Hepatocyte (in vitro differentiated cells): ENCODE data around the gene ZC3H12C. TPM values are rescaled to one million over a fixed set of nuclear protein-coding genes. Genes with fewer than 3 reads are reported as not detected.
"Not testable (repeated sequence)": the region's sequence is repeated elsewhere in the genome, so short reads cannot be mapped to it uniquely, and the experiment has no call there.

ENCODE experiments used
- DNase-seq: peaks from one replicate; pipeline ENCODE4 v3.0.0-alpha.2; 2016; ENCODE audit warnings: low spot score
- H2AFZ ChIP-seq: fragments of 200-600 bp; sonication (generic); 2 replicates; pipeline ENCODE4 v1.6.0; 2016; ENCODE audit warnings: antibody characterized with exemption, mild to moderate bottlenecking
- H3K27ac ChIP-seq: fragments of 200-600 bp; sonication (generic); 2 replicates; pipeline ENCODE4 v1.5.1; 2016; ENCODE audit warnings: mild to moderate bottlenecking
- H3K27me3 ChIP-seq: fragments of 200-600 bp; sonication (generic); 2 replicates; pipeline ENCODE4 v1.6.1; 2016
- H3K36me3 ChIP-seq: fragments of 200-600 bp; sonication (generic); replicated peaks from 2 replicates; pipeline ENCODE4 v1.5.1; 2016; ENCODE audit warnings: low read depth; ENCODE audit not compliant: insufficient read depth
- H3K4me1 ChIP-seq: fragments of 200-600 bp; sonication (generic); 2 replicates; pipeline ENCODE4 v1.5.1; 2016; ENCODE audit warnings: mild to moderate bottlenecking, moderate library complexity; ENCODE audit not compliant: insufficient read depth
- H3K4me2 ChIP-seq: fragments of 200-600 bp; sonication (generic); 2 replicates; pipeline ENCODE4 v1.6.0; 2016
- H3K4me3 ChIP-seq: fragments of 200-600 bp; sonication (generic); 2 replicates; pipeline ENCODE4 v1.5.1; 2016; ENCODE audit warnings: mild to moderate bottlenecking
- H3K79me2 ChIP-seq: fragments of 200-600 bp; sonication (generic); 2 replicates; pipeline ENCODE4 v1.6.0; 2017; ENCODE audit warnings: mild to moderate bottlenecking
- H3K9me2 ChIP-seq: fragments of 200-600 bp; sonication (generic); replicated peaks from 2 replicates; pipeline ENCODE4 v1.6.0; 2017; ENCODE audit warnings: mild to moderate bottlenecking; ENCODE audit not compliant: insufficient read depth
- H3K9me3 ChIP-seq: fragments of 200-600 bp; sonication (generic); 2 replicates; pipeline ENCODE4 v1.5.1; 2016; ENCODE audit warnings: low read depth, mild to moderate bottlenecking
- H4K20me1 ChIP-seq: fragments of 200-600 bp; sonication (generic); 2 replicates; pipeline ENCODE4 v1.6.0; 2016; ENCODE audit warnings: mild to moderate bottlenecking; ENCODE audit not compliant: insufficient read depth, poor library complexity, severe bottlenecking
- CTCF ChIP-seq: fragments of 200-600 bp; sonication (generic); IDR thresholded peaks from 2 replicates; pipeline ENCODE4 v1.5.1; 2016; ENCODE audit warnings: antibody characterized with exemption, mild to moderate bottlenecking; ENCODE audit not compliant: poor library complexity
- EZH2 ChIP-seq: fragments of 200-600 bp; sonication (generic); IDR thresholded peaks from 2 replicates; pipeline ENCODE4 v1.6.1; 2016; ENCODE audit warnings: antibody characterized with exemption, mild to moderate bottlenecking, borderline replicate concordance
- EZH2phosphoT487 ChIP-seq: fragments of 200-600 bp; sonication (generic); IDR thresholded peaks from one replicate; pipeline ENCODE4 v1.6.1; 2018; ENCODE audit warnings: antibody characterized with exemption, mild to moderate bottlenecking, low read depth, moderate library complexity; ENCODE audit not compliant: unreplicated experiment, severe bottlenecking
- WGBS: methylation state at CpG from one replicate; pipeline ENCODE4 v1.1.6; 2016; ENCODE audit warnings: low lambda C conversion rate; ENCODE audit errors: missing lambda C conversion rate; 5-methylcytosine and 5-hydroxymethylcytosine counted together
- polyA plus RNA-seq: library from polyadenylated mRNA; unstranded; fragments of >200 nt; fragmentation: Nextera tagmentation; extraction: Ambion mirVana; gene quantifications from 2 replicates; pipeline ENCODE4 v1.2.1, GENCODE V29; 2016
- total RNA-seq: library from RNA; depleted of rRNA; stranded (reverse); fragments of >200 nt; gene quantifications from 2 replicates; pipeline ENCODE4 v1.2.3, GENCODE V29; 2014

Gene ZC3H12C
- total and polyA plus RNA-seq, 2 experiments from 2014 or later = 1.7 to 12.3 TPM

DNA sequence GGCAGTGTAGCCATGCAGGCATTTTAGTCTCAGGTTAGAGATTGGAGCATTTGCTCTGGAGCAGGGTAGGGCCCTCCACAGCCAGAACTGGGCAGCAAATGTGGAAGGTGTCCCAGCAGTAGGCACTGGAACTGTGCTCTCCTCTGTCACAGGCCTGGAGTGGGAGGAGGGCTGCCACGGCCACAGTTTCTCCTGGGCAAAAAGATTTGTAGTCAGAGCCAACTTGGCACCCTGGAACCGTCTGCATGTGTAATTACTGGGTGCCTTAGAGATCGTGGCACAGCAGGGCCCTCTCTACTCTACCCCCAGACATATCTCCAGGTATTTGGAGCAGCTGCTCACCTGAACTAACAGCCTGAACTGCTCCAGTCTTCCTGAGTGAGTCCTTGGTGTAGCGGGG is 93.7 kb downstream of the ZC3H12C start:
- no peaks in the 10 kb centered on the region for H4K20me1 ChIP-seq
- no peaks in the 10 kb centered on the region for H3K9me2 ChIP-seq
- H2AFZ ChIP-seq = no peak overlapping the region
- no peaks in the 10 kb centered on the region for H3K27me3 ChIP-seq
- H3K36me3 ChIP-seq = no peaks in the 10 kb centered on the region
- no peak for DNase-seq
- no peak overlapping the region for H3K4me3 ChIP-seq
- H3K4me1 ChIP-seq = no peaks in the 10 kb centered on the region
- WGBS = 91% methylated on average over 4 of the region's 4 CpGs
- no peaks in the 10 kb centered on the region for H3K9me3 ChIP-seq
- TF ChIP-seq CTCF (no peak), EZH2phosphoT487 (no peak), EZH2 (no peak)
- no peak overlapping the region for H3K27ac ChIP-seq
- H3K79me2 ChIP-seq = no peaks in the 10 kb centered on the region
- H3K4me2 ChIP-seq = no peak overlapping the region

DNA sequence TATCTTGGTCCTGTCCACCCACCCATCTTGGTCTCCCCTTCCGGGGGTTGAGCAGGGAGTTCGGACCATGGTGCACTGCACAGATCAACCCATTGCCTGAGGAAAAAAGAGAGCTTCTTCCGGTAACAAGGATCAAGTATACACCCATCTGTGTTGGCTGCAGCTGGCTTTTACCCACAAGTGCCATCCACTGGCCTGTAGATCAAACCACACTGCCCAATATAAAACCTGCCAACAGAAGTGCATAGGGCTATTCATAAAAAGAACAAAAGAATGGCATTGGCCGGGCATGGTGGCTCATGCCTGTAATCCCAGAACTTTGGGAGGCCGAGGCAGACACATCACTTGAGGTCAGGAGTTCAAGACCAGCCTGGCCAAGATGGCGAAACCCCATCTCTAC is 94.5 kb downstream of the ZC3H12C start:
- TF ChIP-seq CTCF (no peak), EZH2 (no peak), EZH2phosphoT487 (no peak)
- H2AFZ ChIP-seq = no peak overlapping the region
- no peaks in the 10 kb centered on the region for H3K27me3 ChIP-seq
- no peaks in the 10 kb centered on the region for H3K36me3 ChIP-seq
- WGBS = over 99% methylated on average over 6 of the region's 6 CpGs
- no peaks in the 10 kb centered on the region for H3K79me2 ChIP-seq
- H3K4me1 ChIP-seq = no peaks in the 10 kb centered on the region
- no peak overlapping the region for H3K4me2 ChIP-seq
- H3K4me3 ChIP-seq = no peak overlapping the region
- H3K9me2 ChIP-seq = no peaks in the 10 kb centered on the region
- no peak for DNase-seq
- no peaks in the 10 kb centered on the region for H3K9me3 ChIP-seq
- no peak overlapping the region for H3K27ac ChIP-seq
- no peaks in the 10 kb centered on the region for H4K20me1 ChIP-seq

DNA sequence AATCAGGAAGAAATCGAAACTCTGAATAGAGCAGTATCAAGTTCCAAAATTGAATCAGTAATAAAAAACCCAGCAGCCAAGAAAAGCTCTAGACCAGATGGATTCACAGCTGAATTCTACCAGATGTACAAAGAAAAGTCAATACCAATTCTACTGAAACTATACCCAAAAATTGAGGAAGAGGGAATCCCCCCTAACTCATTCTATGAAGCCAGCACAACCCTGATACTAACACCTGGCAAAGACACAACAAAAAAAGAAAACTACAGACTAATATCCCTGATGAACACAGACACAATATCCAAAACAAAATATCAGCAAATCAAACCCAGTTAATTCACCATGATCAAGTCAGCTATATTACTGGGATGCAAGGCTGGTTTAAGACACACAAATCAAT is 97.7 kb downstream of the ZC3H12C start:
- H3K27me3 ChIP-seq = no peaks in the 10 kb centered on the region
- DNase-seq = no peak
- H2AFZ ChIP-seq = no peak overlapping the region
- no peak for TF ChIP-seq CTCF
- TF ChIP-seq EZH2phosphoT487 = no peak
- TF ChIP-seq EZH2 = no peak
- WGBS = 92% methylated on average over 1 of the region's 1 CpG
- no peak overlapping the region for H3K4me3 ChIP-seq
- H3K79me2 ChIP-seq = no peaks in the 10 kb centered on the region
- peaks cover 4% of the 10 kb centered on the region for H3K4me1 ChIP-seq
- H3K27ac ChIP-seq = no peak overlapping the region
- no peak overlapping the region for H3K4me2 ChIP-seq
- no peaks in the 10 kb centered on the region for H3K36me3 ChIP-seq
- no peaks in the 10 kb centered on the region for H3K9me2 ChIP-seq
- H4K20me1 ChIP-seq = no peaks in the 10 kb centered on the region
- no peaks in the 10 kb centered on the region for H3K9me3 ChIP-seq

DNA sequence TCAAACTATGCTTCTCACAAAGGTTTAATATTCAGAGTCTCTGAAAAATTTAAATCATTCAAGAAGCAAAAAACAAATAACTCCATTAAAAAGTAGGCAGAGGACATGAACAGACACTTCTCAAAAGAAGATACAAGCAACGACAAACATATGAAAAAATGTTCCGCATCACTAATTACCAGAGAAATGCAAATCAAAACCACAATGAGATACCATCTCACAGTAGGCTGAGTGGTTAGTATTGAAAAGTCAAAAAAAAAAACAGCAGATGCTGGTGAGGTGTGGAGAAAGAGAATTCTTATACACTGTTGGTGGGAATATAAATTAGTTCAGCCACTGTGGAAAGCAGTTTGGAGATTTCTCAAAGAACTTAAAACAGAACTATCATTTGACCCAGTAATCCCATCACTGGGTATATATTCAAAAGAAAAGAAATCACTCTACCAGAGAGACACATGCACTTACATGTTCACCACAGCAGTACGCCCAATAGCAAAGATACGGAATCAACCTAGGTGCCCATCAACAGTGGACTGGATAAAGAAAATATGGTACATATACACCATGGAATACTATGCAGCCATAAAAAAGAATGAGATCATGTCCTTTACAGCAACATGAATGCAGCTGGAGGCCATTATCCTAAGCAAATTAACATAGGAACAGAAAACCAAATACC is 99.6 kb downstream of the ZC3H12C start:
- not testable (repeated sequence) for H3K27me3 ChIP-seq, H3K36me3 ChIP-seq, H2AFZ ChIP-seq, H3K9me2 ChIP-seq, H3K4me1 ChIP-seq, H3K4me2 ChIP-seq, H3K9me3 ChIP-seq, H3K27ac ChIP-seq, H3K79me2 ChIP-seq, DNase-seq, H3K4me3 ChIP-seq, H4K20me1 ChIP-seq
- WGBS = 98% methylated on average over 4 of the region's 4 CpGs

- H3K9me3 ChIP-seq, H3K27ac ChIP-seq, H3K4me1 ChIP-seq, H3K4me2 ChIP-seq, H3K9me2 ChIP-seq, H3K27me3 ChIP-seq, H3K79me2 ChIP-seq, H2AFZ ChIP-seq, H3K36me3 ChIP-seq, DNase-seq, H4K20me1 ChIP-seq, H3K4me3 ChIP-seq: not testable (repeated sequence)
- 81% methylated on average over 10 of the region's 10 CpGs for WGBS
These were observed 101.1 kb downstream of the ZC3H12C start for GRCh38 chr11:110194211-110194766.
